Hematopoietic multipotent progenitor cell treated with erythropoietin and hydrocortisone succinate and interleukin-3 and kit ligand, for 6 days (in vitro differentiated cells): Measurements from ENCODE around the gene SAV1.
"Not testable (repeated sequence)": the region's sequence is repeated elsewhere in the genome, so short reads cannot be mapped to it uniquely, and the experiment has no call there.

Experiments used
- DNase-seq: peaks from one replicate; pipeline ENCODE4 v3.0.0-alpha.2; 2015

Gene SAV1

DNA sequence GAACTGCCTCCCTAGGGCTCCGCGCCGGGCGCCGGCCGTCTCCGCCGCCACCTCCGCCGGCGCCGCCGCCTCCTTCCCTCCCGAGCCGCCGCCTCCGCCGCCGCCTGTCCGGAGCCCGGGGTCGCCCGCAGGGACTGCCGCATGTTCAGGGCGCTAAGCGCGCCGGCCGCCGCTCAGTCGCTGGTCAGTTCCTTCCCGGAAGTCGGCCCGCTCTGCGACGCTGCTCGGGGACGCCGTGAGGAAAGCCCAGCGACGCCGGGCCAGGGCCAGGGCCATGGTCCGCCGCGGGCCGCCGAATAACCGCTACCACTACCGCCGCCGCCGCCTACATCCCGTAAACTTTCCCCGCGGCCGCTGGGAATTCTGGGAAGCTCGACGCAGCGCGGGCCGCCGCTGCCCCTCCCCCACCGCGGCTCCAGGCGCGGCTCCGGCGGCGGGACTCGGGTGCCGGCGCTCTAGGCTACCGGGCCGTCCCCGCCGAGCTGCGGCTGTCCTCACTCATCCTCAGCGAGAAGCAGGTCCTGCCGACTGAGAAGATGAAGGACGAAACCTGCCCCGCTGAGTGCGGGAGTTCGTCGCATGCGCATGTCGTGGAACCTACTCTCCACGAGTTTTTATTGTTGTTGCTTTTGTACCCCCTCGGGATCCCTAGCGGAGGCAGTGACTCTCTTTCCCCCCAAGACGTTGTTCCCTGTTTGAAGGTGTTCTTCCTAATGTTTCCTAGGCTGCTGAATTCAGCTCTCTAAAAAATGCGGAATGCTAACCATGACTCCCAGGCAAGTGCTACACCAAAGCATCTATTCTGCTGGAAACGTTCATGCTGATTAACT, at the start of gene SAV1:
TSS of gene SAV1 (minus strand) at position 311 of the 830 bp plus-strand sequence. CDS start 339 bp downstream, outside the sequence.
- peak; percentile 76 for DNase-seq

DNA sequence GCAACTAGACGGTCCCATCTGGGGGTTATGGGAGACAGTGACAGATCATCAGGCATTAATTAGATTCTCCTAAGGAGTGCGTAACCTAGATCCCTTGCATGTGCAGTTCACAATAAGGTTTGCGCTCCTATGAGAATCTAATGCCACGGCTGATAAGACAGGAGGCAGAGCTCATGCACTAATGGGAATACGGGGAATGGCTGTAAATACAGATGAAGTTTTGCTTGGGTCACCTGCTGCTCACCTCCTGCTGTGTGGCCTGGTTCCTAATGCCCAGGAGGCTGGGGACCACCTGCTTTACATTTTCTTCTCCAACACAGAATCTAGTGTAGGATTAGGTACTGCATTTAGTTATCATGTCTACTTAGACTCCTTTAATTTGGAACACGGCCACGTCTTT, 49.7 kb upstream of the SAV1 start:
- no peak for DNase-seq

GRCh38 chr14:50714450-50715073, 46.5 kb upstream of the SAV1 start:
- peak; percentile 80 for DNase-seq

DNA sequence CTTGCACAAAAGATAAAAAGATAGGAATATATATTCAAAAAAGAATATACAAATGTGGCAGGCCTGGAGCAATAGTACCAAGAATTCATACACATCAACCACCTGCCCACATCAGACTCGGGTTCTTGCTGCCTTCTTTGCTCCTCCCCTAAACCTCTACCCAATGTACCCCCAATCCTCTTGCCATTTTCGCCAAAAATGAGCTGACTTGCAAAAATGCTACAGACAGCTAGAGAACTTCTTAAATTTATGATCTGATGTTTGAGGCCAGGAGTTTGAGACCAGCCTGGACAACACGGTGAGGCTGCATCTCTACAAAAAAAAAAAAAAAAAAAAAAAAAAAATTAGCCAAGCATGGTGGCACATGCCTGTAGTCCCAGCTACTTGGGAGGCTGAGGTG, 42.9 kb upstream of the SAV1 start:
- DNase-seq, result no peak

DNA sequence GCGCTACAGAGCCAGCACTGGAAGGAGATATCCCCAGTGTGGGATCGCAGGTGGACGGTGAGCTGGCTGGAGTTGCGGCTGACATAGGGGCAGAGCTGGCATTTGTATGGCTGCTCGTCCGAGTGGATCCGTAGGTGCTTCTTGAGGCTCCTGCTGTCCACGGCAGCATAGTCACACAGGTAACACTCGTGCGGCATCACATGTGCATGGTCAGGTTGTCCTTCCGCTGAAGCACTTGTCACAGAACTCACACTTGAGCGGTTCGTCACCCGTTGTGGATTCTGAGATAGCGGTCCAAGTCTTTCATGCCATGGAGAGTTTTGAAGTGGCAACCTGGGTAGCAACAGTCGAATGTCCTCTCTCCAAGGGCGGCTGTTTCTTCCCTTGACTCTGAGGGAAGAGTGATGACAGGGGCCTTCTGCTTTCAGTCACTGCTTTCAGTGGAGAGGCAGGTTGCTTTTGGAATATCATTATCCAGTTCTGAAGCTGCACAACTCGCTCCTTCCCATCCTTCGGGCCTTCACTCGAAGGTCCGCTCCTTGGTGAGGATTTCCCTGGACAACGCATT, 37.0 kb upstream of the SAV1 start:
- DNase-seq, result no peak

- DNase-seq, result no peak
Observed at GRCh38 chr14:50704454-50705010, 36.4 kb upstream of the SAV1 start.

- DNase-seq, result no peak
Observed at GRCh38 chr14:50697659-50698290, 29.7 kb upstream of the SAV1 start.

DNA sequence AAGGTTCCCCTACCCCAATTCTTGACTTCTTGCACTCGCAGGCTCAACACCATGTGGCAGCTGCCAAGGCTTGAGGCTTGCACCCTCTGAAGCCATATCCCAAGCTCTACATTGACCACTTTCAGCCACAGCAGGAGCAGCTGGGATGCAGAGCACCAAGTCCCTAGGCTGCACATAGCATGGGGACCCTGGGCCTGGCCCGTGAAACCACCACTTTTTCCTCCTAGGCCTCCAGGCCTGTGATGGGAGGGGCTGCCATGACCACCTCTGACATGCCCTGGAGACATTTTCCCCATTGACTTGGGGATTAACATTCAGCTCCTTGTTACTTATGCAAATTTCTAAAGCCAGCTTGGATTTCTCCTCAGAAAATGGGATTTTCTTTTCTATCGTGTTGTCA, 26.2 kb upstream of the SAV1 start:
- not testable (repeated sequence) for DNase-seq

DNA sequence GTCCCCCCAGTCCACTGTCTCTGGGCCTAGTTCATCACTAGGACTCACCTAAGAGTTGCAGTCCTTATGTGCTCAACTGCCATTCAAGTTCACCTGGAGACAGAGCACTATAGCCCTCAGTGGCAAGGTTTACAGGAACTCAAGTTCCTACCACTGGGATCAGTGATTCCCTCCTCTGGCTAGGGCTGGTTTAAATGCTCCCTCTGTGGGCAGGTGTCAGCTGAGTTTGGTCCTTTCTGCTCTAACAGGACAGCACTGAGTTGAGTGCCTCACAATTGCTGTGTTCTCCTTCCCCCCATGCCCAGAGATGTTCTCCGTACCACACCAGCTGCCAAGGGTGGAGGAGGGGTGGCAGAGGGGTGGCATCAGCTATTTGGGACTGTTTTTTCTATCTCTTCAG, 20.8 kb upstream of the SAV1 start:
- DNase-seq, result no peak

GRCh38 chr14:50679674-50680073, 11.6 kb upstream of the SAV1 start:
- DNase-seq, result no peak

DNA sequence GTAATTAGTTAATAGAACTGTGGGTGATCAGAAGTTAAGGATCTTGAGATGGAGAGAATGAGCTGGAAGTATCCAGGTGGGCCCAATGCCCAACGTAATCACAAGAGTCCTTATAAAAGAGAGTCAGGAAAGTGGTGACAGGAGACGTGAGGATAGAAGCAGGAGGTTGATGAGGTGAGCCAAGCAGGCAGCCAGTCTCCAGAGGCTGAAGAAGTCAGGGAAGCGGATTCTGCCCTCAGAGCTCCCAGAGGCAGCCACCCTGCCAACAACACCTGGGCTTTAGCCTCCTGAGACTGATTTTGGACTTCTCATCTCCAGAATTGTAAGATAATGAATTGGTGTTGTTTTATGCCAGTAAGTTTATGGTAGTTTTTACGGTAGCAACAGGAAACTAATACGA, 10.1 kb upstream of the SAV1 start:
- no peak for DNase-seq

GRCh38 chr14:50677527-50678063, 9.5 kb upstream of the SAV1 start:
- peak; percentile 17 for DNase-seq

GRCh38 chr14:50676814-50677516, 8.9 kb upstream of the SAV1 start:
- DNase-seq, result no peak

- no peak for DNase-seq
Observed at GRCh38 chr14:50675597-50675996, 7.5 kb upstream of the SAV1 start.

GRCh38 chr14:50670866-50671256, 2.8 kb upstream of the SAV1 start:
- DNase-seq, result no peak

GRCh38 chr14:50670196-50670865, 2.2 kb upstream of the SAV1 start:
- no peak for DNase-seq

GRCh38 chr14:50669441-50669986, 1.4 kb upstream of the SAV1 start:
- DNase-seq, result no peak

DNA sequence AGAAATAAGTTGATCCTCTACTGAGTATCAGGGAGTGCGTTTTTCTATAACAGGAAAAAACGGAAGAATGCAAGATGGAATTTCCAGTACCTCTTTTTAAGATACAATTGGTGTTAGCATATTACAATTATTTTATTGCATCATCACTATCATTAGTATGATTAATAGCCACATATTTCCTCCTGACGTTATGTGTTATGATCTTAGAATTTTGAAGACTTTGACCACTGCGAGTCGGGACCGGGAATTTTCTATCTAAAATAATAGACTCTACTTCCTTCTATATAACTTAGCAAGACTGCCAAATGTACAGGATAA, 679 bp upstream of the SAV1 start:
- no peak for DNase-seq

- peak; percentile 26 for DNase-seq
Observed at GRCh38 chr14:50667684-50667995, 466 bp downstream of the SAV1 start.

DNA sequence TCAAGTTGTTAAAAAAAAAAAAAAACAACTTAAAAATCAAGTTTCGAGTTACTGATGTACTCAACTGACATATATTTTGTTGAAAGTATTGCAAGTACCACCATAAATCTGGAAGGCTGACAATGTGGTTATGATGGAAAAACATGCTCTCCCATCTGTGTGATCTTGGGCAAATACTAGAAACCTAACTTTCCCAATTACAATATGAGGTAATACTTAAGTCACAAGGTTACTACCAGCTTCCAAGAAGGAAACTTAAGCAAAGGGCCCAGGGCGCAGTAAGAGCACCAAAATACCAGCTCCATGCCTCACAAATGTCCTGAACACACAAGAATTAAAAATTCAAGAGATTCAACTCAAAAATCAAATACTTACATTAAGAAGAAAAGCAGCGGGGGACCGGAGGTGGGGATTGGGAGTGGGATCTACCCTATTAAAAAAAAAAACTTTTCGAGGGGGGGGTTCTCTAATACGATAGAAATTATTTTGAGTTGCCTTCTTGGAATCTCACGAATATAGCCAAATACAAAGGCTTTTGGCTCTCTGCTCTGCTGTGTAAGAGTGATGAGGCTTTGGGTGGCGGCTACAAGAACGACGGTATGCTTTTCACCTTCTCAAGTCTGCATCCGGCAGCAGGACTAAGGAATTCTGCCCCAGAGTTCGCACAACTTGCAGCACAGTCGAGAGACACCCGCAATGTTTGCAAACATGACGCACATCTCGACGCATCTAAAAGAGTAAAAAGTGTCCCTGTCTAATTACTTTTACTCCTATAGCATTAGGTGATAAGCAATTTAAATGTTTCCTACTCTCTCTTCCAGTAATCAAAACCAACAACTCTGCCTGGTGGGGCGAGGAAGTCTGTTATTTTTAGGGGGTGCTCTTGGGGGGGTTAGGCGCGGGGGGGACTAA, 1.1 kb downstream of the SAV1 start:
- DNase-seq, result peak; percentile 53

DNA sequence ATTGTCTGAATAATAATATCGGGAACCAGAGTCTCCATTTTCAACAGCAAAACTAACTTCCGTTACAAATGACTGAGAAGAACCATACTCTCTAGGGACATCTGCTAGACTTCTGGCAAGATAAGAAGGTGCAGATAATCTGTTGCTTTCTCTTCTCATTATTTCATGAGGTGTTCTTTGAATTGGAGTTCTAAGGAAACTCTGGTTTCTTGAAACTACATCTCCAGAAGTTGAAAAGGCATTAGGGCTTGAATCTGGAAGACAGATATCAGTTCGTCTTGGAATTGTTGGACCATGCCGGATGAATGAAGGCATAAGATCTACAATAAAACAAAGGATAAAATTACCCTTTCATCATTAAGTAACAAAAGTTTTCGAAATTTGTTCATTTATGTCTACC, 2.8 kb downstream of the SAV1 start:
- peak; percentile 36 for DNase-seq
